ENCODE data around the gene CHRM1.

CHRM1 gene

DNA sequence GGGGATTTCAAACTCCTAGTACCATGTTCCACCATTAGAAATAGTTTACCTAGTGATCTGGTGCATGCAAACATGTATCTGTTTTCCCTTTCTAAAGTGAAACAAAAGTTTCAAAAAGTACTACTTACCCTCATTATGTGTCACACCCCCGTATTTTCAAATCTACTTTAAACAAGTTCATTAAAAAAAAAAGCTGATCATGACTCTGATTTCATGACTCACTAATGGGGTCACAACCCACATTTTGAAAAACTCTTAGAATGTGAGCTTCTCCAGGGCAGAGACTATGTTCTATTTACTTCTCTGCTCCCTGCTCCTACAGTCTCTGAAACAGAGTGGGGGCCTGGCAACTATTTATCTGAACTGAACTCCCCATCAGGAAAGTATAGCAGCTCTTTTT, 18.2 kb downstream of the CHRM1 start:
- TF ChIP-seq ZNF274 (IDR thresholded peaks at IDR 0.05; ENCODE audit: low read depth, low read length) = no peak

DNA sequence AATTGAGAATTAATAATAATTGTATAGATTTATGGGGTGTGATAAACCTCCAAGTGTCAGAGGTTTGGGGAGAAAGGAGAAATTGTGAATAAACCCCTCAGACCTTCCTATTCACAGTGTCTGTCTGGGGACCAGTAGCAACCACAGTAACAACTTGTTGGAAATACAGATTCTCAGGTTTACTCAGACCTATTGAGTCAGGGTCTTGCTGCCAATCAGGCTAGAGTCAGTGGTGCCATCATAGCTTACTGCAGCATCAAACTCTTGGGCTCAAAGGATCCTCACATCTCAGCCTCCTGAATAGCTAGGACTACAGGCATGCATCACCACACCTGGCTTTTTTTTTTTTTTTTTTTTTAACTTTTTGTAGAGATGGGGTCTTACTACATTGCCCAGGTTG, 23.1 kb downstream of the CHRM1 start:
- TF ChIP-seq ZNF274 (IDR thresholded peaks at IDR 0.05; ENCODE audit: low read depth, low read length) = no peak
- H3K4me3 ChIP-seq (ENCODE audit: low read length) = no peak overlapping the region

More for the DNA sequence above, 18.2 kb downstream of the CHRM1 start:
- no peak overlapping the region for H3K4me3 ChIP-seq (ENCODE audit: low read length)

DNA sequence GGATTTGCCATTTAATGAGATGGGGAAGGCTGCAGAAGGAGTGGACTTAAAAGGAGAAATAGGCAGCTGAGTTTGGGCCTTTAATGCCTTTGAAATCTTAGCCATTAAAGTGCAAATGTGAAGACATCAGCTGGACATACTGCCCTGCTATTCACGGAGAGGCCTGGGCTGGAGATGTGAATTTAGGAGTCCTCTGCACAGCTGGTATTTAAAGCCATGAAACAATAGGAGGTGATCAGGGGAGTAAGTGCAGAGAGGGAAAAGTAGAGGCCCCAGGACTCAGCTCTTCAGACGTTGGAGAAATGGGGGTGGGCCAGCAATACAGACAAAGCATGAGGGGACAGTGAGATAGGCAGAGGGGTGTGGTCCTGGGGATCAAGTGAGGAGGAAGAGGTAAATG, 23.9 kb downstream of the CHRM1 start:
- H3K4me3 ChIP-seq (ENCODE audit: low read length) = no peak overlapping the region
- TF ChIP-seq ZNF274 (IDR thresholded peaks at IDR 0.05; ENCODE audit: low read depth, low read length) = no peak

DNA sequence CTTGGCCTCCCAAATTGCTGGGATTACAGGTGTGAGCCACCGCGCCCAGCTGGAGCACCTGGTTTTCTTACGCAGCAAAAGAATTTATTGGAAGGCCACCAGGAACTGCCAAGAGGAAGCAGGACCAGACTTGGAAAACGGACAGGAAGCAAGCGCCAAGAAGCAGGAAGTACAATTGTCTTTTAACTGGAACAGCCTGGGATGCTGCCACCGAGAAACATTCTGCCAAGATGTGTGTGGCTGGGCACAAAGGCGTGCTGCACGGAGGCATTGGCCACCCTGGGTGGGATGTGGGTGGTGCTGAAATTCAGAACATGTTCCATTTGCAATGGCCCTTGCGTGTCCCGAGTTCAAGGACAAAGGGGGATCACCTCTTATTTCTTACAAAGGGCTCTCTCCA, 25.1 kb downstream of the CHRM1 start:
- H3K4me3 ChIP-seq (ENCODE audit: low read length) = no peak overlapping the region
- no peak for TF ChIP-seq ZNF274 (IDR thresholded peaks at IDR 0.05; ENCODE audit: low read depth, low read length)

DNA sequence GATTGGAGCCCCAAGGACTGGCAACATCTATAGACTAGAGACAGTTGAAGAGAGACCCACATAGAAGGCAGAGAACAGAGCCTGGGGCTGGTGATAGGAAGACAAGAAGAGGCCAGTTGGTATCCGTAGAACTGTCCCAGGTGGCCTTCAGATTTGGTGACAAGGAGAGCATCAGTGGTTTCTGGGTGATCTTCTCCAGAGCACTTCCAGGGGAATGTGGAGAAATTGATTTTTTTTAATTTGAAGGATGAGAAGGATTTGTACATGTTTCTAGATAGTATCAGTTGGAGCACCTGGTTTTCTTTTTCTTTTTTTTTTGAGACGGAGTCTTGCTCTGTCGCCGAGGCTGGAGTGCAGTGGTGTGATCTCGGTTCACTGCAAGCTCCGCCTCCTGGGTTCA, 25.7 kb downstream of the CHRM1 start:
- TF ChIP-seq ZNF274 (IDR thresholded peaks at IDR 0.05; ENCODE audit: low read depth, low read length) = no peak
- H3K4me3 ChIP-seq (ENCODE audit: low read length) = no peak overlapping the region

DNA sequence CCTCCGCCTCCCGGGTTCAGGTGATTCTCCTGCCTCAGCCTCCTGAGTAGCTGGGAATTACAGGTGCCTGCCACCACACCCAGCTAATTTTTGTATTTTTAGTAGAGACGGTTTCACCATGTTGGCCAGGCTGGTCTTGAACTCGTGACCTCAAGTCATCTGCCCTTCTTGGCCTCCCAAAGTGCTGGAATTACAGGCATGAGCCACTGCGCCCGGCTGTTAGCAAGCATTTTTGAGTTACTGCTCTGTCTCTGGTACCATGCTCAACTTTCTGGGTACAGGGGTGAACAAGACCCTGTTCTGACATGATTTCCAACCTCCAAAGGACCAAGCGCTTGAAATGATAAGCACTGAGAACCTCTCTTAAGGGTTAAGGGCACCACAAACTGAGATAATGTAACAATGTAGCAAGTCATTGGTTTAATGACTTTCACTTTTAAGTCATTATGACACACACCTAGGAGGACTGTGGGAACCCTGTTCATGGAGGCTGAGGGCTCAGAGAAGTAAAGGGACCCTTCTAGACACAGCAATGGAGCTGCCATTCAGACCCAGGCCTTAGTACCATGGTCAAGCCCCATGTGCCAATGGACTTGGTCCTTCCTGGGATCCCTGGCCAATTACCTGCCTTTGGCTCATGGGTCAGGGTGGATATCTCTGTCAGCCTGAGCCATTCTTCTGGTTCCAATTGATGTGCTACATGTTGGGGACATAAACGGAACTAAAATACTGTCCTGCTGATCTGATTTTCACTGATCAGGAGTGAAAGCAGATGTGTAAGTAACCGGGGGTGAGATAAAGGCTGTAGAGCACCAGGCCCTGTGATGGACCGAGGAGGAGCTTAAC, 28.9 kb downstream of the CHRM1 start:
- TF ChIP-seq ZNF274 (IDR thresholded peaks at IDR 0.05; ENCODE audit: low read depth, low read length) = no peak
- no peak overlapping the region for H3K4me3 ChIP-seq (ENCODE audit: low read length)

DNA sequence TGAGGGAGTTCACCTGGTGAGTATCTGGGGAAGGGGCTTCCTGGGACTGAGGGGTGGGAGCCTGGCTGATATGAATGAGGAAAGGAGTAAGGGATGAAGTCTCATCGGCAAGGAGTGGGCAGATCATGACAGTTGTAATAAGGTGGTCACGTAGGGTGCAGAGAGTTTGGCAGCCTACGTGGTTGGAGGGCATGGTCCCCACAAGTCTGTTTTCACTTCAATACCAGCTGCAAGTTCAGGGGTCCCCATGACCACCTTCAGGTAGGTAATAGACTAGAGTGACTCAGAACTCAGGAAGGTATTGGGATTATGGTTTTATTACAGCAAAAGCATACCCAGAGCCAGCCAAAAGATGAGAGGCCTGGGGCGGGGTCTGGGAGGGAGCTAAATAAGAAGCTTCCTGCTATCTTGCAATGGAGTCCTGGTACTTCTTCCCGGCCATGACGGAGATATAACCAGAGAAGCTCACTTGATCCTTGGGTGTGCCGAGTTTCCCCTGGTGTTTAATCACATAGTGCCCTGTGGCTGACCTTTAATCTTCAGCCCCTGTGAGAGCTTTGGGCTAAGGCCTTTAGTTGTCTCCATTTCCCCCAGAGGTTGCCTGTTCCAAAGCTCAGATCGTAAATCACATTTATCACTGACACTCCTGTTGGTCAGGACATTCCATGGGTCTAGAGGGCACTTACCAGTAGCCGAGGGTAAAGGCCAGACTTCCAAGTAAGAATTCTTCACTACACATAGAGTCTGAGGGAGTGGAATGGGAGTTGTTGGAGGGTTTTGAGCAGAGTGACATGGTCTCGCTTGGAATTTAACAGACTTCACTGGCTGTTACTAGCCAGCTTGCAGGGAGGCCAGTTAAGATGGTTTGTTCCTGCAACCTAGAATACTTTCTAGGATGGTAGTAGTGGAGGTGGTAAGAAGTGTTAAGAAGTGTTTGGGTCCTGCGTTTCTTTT, 31.4 kb downstream of the CHRM1 start:
- TF ChIP-seq ZNF274 (IDR thresholded peaks at IDR 0.05; ENCODE audit: low read depth, low read length) = no peak
- H3K4me3 ChIP-seq (ENCODE audit: low read length) = no peak overlapping the region

DNA sequence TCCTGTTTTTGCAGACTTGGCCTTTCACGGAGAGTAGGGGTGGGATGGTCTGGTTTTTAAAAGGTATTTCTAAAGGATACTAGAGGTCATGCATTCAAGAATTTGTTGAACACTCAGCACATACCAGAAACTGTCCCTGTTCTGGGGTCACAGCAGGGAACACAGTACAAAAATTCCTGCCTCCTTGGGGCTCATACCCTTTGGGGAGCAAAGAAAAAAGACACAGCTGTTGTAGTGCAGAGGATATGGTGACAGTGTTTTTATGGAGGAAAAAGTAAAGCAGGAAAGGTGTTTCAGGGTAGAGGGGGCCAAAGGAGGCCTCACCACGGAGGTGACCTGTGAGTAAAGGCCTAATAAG, 32.1 kb downstream of the CHRM1 start:
- TF ChIP-seq ZNF274 (IDR thresholded peaks at IDR 0.05; ENCODE audit: low read depth, low read length) = no peak
- H3K4me3 ChIP-seq (ENCODE audit: low read length) = no peak overlapping the region

DNA sequence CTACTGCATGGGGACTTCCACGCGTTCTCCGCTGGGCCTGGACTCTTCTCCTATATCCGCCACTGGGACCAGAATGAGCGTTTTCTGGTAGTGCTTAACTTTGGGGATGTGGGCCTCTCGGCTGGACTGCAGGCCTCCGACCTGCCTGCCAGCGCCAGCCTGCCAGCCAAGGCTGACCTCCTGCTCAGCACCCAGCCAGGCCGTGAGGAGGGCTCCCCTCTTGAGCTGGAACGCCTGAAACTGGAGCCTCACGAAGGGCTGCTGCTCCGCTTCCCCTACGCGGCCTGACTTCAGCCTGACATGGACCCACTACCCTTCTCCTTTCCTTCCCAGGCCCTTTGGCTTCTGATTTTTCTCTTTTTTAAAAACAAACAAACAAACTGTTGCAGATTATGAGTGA, 32.8 kb downstream of the CHRM1 start:
- no peak for TF ChIP-seq ZNF274 (IDR thresholded peaks at IDR 0.05; ENCODE audit: low read depth, low read length)
- no peak overlapping the region for H3K4me3 ChIP-seq (ENCODE audit: low read length)

DNA sequence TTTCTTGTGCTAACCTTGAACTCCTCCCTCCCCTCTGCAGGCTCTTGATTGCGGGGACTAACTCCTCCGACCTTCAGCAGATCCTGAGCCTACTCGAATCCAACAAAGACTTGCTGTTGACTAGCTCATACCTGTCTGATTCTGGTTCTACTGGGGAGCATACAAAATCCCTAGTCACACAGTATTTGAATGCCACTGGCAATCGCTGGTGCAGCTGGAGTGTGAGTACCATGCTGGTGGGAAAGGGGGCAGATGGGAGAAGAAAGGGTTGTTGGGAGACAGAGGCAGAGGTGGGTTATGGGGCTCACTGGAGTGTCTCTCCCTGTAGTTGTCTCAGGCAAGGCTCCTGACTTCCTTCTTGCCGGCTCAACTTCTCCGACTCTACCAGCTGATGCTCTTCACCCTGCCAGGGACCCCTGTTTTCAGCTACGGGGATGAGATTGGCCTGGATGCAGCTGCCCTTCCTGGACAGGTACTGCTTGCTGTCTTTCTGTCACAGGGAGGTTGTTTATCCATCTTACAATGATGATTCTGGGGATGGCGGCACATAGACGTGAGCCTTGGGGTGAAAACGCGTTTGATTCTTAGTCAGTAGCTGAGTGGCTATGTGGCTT, 35.9 kb downstream of the CHRM1 start:
- H3K4me3 ChIP-seq (ENCODE audit: low read length) = no peak overlapping the region

DNA sequence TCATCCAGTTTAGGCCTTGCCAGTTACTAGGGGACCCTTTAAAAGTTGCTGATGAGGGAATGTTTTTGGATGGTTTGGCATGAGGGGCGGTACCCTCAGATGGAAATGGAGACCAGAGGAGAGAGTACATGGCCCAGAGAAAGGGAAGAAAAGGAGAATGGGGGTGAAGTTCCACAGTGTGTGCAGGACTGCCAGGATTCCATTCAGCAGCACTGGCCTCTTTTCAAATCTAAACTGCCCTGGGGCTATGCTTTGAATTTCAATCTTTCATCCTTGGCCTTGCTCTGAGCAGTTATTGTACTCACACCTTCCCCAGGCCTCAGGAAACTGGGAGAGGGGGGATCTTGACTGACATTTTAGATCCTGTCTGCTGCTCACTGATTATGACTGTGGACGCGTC, 37.5 kb downstream of the CHRM1 start:
- no peak overlapping the region for H3K4me3 ChIP-seq (ENCODE audit: low read length)
- TF ChIP-seq ZNF274 (IDR thresholded peaks at IDR 0.05; ENCODE audit: low read depth, low read length) = no peak

More for the DNA sequence above, 35.9 kb downstream of the CHRM1 start:
- no peak for TF ChIP-seq ZNF274 (IDR thresholded peaks at IDR 0.05; ENCODE audit: low read depth, low read length)

DNA sequence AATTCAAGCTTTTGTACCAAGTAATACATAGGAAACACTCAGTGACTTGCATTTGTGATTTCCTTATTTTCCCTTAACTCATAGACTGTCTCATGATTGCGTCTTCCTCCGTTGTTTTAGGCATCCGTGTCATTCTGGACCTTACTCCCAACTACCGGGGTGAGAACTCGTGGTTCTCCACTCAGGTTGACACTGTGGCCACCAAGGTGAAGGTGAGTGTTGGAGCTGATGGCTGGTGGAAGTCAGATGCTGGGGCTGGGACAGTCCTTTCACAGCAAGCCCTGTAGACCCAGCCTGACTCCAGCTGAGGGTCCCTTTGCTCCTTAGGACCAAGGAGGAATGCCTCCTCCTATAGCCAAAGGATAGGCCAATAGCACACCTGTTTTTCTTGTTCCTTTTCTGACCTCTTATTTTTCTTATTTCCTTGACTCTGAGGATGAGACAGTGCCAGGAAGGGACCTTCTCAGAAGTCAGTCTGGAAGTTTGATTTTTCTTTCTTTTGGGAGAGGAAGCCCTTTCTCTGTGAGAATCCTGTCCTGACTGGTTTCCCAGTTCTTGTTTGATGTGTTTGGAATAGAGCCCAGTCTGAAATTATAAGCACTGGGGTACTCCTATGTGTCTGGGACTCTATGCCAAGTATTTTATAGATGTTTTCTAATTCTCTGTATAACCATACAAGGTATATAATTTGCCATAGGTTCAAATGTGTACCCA, 38.2 kb downstream of the CHRM1 start:
- peak overlapping the region; percentile 85 for H3K4me3 ChIP-seq (ENCODE audit: low read length)
- no peak for TF ChIP-seq ZNF274 (IDR thresholded peaks at IDR 0.05; ENCODE audit: low read depth, low read length)

DNA sequence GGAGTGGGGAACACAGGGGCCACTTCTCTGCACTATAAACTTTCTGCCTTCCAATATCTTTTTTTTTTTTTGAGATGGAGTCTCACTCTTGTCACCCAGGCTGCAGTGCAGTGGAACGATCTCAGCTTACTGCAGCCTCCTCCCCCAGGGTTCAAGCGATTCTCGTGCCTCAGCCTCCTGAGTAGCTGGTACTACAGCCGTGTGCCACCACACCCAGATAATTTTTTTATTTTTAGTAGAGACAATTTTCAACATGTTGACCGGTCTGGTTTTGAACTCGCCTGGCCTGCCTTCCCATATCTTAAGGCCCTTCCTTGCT, 38.8 kb downstream of the CHRM1 start:
- no peak for TF ChIP-seq ZNF274 (IDR thresholded peaks at IDR 0.05; ENCODE audit: low read depth, low read length)
- H3K4me3 ChIP-seq (ENCODE audit: low read length) = peak overlapping the region; percentile 85
